ENCODE data around the gene ANKRD12.

GRCh38 chr18:9133225-9133624, 3.4 kb upstream of the ANKRD12 start:
- TF ChIP-seq CTCF (IDR thresholded peaks at IDR 0.05) (no peak), POLR2A (IDR thresholded peaks at IDR 0.05) (no peak)

Data from Peyer's patch (tissue), 4 donors.